Myocyte (in vitro differentiated cells): ENCODE results near the gene BGLAP. TPM values are rescaled to one million over a fixed set of nuclear protein-coding genes. Genes with fewer than 3 reads are reported as not detected.

Source experiments
- DNase-seq: peaks from one replicate; pipeline ENCODE4 v3.0.0-alpha.2; 2012; ENCODE audit warnings: low read depth
- total RNA-seq: library from RNA; depleted of rRNA; stranded (reverse); fragments of >200 nt; gene quantifications from 2 replicates; pipeline ENCODE4 v1.2.3, GENCODE V29; 2014

Gene BGLAP
- total RNA-seq, 1 donor from 2014 or later: 152 TPM

- peak; percentile 68 for DNase-seq
These were observed 15.9 kb upstream of the BGLAP start for GRCh38 chr1:156226116-156226538.

DNA sequence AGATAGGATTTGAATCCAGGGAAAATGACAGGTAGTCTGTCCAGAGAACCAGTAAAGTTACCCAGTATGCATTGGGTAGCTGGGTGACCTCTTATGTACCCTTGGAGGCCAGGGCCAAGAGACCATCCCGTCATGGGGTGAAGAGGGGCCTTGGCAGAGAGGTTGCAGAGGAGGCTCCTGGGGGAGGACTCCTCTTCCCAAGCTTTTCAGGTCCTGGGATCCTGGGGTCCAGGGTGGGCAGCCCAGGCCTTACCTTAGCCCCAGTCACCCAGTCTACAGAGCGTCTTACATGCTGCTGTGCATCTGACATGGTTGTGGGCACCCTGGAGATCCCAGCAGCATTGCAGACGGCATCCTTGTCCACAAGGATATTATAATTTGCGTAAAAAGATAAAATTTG, 15.2 kb upstream of the BGLAP start:
- DNase-seq: no peak

GRCh38 chr1:156228501-156228900, 13.5 kb upstream of the BGLAP start:
- DNase-seq: peak; percentile 70

- no peak for DNase-seq
These were observed 12.0 kb upstream of the BGLAP start for GRCh38 chr1:156229809-156230472.

GRCh38 chr1:156230473-156230837, 11.5 kb upstream of the BGLAP start:
- no peak for DNase-seq

GRCh38 chr1:156232201-156232894, 9.6 kb upstream of the BGLAP start:
- no peak for DNase-seq

DNA sequence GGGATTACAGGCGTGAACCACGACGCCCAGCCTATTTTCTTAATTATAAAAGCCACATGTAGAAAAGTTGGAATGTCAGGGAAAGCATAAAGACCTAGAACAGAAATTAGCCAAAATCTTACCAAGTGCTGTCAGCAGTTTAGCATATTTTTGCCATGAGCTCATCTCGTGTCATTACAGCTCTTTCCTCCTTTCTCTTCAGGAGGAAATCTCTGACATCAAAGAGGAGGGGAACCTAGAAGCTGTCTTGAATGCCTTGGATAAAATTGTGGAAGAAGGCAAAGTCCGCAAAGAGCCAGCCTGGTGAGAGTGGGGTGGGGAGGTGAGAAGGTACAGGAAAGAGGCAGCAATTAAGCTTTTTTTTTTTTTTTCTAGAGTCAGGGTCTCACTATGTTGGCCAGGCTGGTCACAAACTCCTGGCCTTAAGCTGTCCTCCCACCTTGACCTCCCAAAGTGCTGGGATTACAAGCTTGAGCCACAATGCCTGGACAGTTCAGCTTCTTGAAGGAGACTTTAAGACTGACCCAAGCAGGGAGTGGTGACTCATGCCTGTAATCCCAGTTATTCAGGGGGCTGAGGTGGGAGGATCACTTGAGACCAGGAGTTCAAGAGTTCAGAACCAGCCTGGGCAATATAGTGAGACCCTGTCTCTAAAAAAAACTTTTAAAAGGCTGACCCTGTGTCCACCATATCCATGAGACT, 8.4 kb upstream of the BGLAP start:
- peak; percentile 50 for DNase-seq

DNA sequence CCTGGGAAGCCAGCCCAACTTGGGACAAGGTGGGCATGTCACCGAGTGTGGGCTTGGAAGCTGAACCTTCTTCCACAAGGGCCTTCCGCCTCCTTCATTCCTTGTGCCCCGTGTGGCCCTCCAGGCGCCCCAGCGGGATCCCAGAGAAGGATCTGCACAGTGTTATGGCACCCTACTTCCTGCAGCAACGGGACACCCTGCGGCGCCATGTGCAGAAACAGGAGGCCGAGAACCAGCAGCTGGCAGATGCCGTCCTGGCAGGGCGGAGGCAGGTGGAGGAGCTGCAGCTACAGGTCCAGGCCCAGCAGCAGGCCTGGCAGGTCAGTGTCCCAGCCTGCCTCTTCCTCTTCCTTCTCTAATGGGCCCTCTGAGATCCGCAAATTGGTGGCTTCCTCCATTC, 5.8 kb upstream of the BGLAP start:
- DNase-seq: no peak

DNA sequence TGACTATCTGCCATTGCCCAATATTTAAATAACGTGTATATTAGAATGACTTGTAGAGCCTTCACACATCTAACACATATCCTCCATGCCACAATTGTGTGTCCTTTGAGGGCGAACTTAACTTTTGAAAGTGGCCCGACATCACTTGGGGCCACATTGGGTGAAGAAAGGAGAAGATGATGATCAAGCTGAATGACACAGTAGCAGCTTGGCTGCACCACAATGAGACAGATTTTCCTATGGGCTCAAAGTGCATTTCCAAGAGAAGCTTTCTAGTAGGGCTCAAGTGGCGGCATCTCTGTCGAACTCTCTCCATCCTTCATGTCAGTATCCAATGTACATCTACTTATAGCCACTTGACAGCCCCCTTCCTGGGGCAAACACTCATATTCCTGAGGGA, 3.7 kb upstream of the BGLAP start:
- DNase-seq: no peak

GRCh38 chr1:156241311-156241811, 623 bp upstream of the BGLAP start:
- peak; percentile 98 for DNase-seq

DNA sequence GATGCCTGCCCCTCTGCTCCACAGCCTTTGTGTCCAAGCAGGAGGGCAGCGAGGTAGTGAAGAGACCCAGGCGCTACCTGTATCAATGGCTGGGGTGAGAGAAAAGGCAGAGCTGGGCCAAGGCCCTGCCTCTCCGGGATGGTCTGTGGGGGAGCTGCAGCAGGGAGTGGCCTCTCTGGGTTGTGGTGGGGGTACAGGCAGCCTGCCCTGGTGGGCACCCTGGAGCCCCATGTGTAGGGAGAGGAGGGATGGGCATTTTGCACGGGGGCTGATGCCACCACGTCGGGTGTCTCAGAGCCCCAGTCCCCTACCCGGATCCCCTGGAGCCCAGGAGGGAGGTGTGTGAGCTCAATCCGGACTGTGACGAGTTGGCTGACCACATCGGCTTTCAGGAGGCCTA, 754 bp downstream of the BGLAP start:
- no peak for DNase-seq

- no peak for DNase-seq
These were observed 2.1 kb downstream of the BGLAP start for GRCh38 chr1:156244126-156244525.

GRCh38 chr1:156244712-156245111, 2.7 kb downstream of the BGLAP start:
- DNase-seq: no peak

DNA sequence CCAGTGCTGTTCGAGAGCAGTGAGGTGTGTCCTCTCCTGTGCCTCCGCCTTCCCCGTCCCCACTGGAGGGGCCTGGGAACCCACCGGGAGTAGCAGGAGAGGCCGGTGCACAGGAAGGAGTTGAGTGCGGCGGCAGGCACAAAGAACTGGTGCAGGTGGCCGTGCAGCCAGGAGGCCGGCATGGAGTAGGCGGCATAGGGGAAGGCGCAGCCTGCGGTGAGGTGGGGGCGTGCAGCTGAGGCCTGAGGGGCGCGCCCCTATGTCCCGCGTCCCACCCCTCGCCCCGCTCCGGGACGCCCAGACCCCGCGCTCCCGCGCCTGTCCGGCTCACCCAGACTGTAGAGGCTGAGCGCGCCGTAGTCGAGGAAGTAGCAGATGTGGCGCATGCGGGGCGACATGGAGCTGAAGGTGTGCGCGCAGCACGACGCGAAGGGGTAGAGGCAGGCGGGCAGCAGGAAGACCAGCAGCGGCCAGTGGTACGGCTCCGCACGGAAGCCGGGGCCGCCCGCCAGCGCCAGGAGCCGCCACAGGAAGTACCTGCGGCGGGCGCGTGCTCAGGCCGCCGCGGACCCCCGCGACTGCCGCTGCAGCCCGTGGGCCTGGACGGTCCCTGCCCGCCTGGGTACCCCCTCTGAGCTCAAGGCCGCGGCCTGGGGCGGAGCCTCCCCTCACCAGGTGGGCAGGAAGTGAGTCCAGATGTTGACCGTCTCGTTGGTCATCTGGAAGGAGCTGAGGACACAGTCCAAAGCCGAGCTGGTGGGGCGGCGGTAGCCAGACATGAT, 3.7 kb downstream of the BGLAP start:
- DNase-seq: no peak

DNA sequence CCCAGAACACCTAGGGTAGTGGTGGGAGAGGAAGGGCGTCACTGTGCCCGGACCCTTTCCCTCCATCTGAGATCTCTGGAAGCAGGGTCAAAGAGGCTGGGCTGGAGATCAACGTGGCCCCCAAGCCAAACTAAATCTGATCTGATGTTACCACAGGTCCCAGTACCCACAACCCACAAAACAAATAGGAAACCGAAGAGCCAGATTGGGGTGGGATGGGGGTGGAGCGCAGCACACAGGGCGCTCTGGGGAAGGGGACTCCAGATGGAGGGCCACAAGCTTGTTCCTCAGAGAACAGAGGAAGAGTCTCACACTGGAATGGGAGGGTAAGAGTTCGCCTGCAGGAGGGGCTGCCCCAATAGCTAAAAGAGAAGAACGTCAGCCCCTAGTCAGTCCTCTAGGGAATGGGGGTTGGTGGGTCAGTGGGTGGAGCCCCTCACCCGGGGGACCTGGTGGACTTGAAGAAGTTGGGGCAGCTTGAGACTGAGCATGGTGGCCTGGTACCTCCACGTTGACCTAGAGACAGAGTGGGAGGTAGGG, 4.3 kb downstream of the BGLAP start:
- DNase-seq: no peak

DNA sequence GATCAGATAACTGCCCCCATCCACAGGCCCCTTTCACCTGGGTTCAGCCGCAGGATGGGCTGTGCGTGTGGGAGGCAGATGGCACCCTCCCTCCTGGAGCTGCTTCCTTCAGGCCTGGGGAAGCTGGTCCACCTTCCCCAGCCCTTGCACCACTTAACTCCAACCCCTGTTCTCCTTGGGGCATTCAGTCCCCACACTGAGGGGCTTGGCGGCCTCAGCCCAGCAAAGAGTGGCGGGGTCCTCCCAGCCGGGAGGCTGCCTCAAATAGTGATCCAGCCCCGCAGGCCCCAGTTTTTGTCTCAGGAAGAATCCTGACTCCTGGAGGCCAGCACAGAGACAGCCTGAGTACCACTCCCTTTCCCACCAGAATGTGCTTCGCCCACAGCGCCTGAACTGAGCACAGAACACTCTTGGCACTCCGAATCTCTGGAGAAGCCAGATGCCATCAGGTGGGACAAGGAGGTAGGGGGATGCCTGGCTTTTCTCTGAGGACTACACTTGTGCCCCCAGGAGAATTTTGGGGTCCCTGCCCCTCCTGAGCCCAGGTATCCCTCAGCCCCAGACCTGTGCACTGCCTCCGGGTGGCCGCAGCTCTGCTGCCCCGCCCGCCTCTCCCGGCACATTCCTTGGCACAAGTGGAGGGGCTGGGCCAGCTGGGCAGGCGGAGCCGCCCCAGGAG, 4.9 kb downstream of the BGLAP start:
- no peak for DNase-seq

- no peak for DNase-seq
These were observed 5.7 kb downstream of the BGLAP start, which contains the start of gene PAQR6 for GRCh38 chr1:156247460-156248322. Gene PAQR6, minus strand, starts transcription at chr1:156248056. Its CDS starts 1,325 bp downstream, at chr1:156246731.

DNA sequence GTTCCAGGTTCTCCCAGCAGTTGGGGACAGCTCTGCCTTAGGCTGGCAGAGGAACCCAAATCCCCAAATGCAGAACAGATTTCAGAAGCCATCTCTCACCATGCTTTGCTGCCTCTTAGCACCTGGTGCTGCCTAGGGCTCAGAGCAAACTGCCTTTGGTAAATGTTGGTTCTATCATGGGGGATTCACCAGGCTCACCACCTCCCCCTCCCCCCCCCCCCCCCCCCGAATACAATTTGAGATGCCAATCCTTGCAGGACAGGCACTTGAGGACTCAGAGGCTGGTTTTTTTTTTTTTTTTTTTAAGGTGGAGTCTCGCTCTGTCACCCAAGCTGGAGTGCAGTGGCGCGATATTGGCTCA, 6.3 kb downstream of the BGLAP start:
- DNase-seq: no peak

DNA sequence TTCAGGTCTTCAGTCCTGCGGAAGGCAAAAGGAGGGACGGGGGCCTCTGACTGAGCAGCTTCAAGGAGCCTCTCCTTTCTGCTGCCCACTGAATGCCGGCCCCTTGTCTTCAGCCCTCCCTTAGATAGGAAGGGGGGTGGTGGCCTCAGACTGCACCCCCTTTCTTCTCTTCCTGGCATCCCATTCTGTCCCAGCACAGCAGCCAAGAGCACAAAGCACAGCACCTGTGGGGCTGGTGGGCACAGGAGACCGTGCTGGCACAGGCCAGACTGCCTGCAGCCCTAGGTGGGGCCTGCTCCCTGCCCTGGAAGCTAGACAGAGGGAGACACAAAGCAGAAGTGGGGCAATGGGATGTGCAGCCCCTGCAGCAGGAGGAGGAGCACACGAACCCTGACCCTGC, 7.6 kb downstream of the BGLAP start:
- no peak for DNase-seq

GRCh38 chr1:156251527-156251926, 9.5 kb downstream of the BGLAP start:
- DNase-seq: no peak
